Mesothelial cell of epicardium (in vitro differentiated cells): ENCODE measurements around the gene UROS. TPM values are rescaled to one million over a fixed set of nuclear protein-coding genes. Genes with fewer than 3 reads are reported as not detected.

Experiments
- DNase-seq, 2 experiments: peaks; one replicate each; pipeline ENCODE4 v3.0.0; 2021; ENCODE audit warnings: low spot score in 2 of 2; ENCODE audit not compliant: unreplicated experiment in 2 of 2
- H3K27ac Mint-ChIP-seq: 2 replicates; pipeline ENCODE4 v1.8.0; 2021; ENCODE audit warnings: mixed read lengths
- H3K27me3 Mint-ChIP-seq: 2 replicates; pipeline ENCODE4 v1.8.0; 2021; ENCODE audit warnings: low read depth, mixed read lengths
- H3K36me3 Mint-ChIP-seq: 2 replicates; pipeline ENCODE4 v1.8.0; 2021; ENCODE audit warnings: mixed read lengths
- H3K4me1 Mint-ChIP-seq: 2 replicates; pipeline ENCODE4 v1.8.0; 2021; ENCODE audit warnings: mixed read lengths
- H3K4me3 Mint-ChIP-seq: 2 replicates; pipeline ENCODE4 v1.8.0; 2021; ENCODE audit warnings: mild to moderate bottlenecking, moderate library complexity, mixed read lengths
- H3K9me3 Mint-ChIP-seq: 2 replicates; pipeline ENCODE4 v1.8.0; 2021; ENCODE audit warnings: mixed read lengths
- microRNA-seq: library from miRNA; unstranded; fragments of <30 nt; microRNA quantifications from one replicate; pipeline ENCODE4 v1.2.0, GENCODE V29; 2021; ENCODE audit warnings: inconsistent platforms, mixed read lengths
- total RNA-seq: library from RNA; stranded (reverse); gene quantifications from 3 replicates; pipeline ENCODE4 v1.2.1, GENCODE V29; 2021
- TF ChIP-seq, protein P1 (sequence below): fragments of 200-600 bp; sonication (generic); IDR thresholded peaks from one replicate; pipeline ENCODE4 v1.5.0; 2021; ENCODE audit warnings: antibody characterized with exemption; ENCODE audit not compliant: unreplicated experiment

Gene UROS
- total RNA-seq, 1 donor from 2014 or later = 63.2 TPM

GRCh38 chr10:125739994-125740679 lies 82.9 kb downstream of the UROS start:
- H3K36me3 Mint-ChIP-seq = peaks cover 61% of the 10 kb centered on the region
- no peak overlapping the region for H3K4me3 Mint-ChIP-seq
- no peaks in the 10 kb centered on the region for H3K27me3 Mint-ChIP-seq
- H3K27ac Mint-ChIP-seq = no peak overlapping the region
- no peak for DNase-seq
- H3K4me1 Mint-ChIP-seq = no peaks in the 10 kb centered on the region
- H3K9me3 Mint-ChIP-seq = no peaks in the 10 kb centered on the region
- TF ChIP-seq, protein P1, sequence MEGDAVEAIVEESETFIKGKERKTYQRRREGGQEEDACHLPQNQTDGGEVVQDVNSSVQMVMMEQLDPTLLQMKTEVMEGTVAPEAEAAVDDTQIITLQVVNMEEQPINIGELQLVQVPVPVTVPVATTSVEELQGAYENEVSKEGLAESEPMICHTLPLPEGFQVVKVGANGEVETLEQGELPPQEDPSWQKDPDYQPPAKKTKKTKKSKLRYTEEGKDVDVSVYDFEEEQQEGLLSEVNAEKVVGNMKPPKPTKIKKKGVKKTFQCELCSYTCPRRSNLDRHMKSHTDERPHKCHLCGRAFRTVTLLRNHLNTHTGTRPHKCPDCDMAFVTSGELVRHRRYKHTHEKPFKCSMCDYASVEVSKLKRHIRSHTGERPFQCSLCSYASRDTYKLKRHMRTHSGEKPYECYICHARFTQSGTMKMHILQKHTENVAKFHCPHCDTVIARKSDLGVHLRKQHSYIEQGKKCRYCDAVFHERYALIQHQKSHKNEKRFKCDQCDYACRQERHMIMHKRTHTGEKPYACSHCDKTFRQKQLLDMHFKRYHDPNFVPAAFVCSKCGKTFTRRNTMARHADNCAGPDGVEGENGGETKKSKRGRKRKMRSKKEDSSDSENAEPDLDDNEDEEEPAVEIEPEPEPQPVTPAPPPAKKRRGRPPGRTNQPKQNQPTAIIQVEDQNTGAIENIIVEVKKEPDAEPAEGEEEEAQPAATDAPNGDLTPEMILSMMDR = no peak

Small RNA genes lying within 50 kb of the gene (microRNA-seq; reads per million reads assigned to microRNA genes)
- gene MIR4484 = not detected

Other genes starting within 250 kb of the UROS start
- gene TEX36, start 140.1 kb downstream of the UROS start, total RNA-seq = not detected in 3 replicates
- 45.9 to 49.7 TPM (median 48.0 TPM) in 3 replicates for gene EDRF1, start 103.5 kb downstream of the UROS start, total RNA-seq
- gene MMP21, start 47.4 kb downstream of the UROS start, total RNA-seq = 0.18 to 0.27 TPM (median 0.23 TPM) in 3 replicates
- gene BCCIP, start 288 bp upstream of the UROS start, total RNA-seq = 54.1 to 59.8 TPM (median 58.0 TPM) in 3 replicates
- gene DHX32, start 58.0 kb upstream of the UROS start, total RNA-seq = 30.0 to 33.0 TPM (median 31.0 TPM) in 3 replicates
- 10.1 to 11.0 TPM (median 10.2 TPM) in 3 replicates for gene FANK1, start 73.3 kb upstream of the UROS start, total RNA-seq